ENCODE measurements around the gene POT1.

DNA sequence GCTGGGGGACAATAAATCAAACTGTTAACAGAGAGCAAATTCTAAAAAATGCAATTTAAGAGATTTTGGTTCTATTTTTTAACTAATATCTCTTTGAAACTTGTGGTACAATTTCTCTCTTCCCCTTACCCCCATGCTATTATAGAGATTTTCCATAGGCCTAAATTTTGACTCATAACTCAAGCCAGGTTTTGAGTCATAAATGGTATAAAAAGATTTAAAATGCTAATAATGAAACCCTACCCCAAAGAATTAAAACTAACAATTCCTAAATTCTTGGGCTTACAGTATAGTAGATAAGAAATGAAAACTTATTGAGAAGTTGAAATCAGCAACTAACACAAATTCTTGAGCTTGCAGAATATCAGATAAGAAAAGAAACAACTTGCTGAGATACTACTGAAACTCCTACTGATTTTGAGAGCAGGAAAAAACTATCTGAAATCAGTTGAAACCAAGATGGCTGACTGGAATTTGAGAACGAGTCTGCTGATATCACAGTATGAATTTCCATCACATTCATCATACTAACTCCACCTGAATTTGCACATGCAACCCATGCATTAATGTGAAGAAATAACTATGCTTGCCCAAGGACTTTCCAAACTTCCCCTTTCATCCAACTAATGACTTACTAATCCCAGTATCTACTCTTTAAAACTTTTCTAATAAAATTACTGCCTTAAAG lies 36.3 kb downstream of the POT1 start:
- TF ChIP-seq, protein P1, sequence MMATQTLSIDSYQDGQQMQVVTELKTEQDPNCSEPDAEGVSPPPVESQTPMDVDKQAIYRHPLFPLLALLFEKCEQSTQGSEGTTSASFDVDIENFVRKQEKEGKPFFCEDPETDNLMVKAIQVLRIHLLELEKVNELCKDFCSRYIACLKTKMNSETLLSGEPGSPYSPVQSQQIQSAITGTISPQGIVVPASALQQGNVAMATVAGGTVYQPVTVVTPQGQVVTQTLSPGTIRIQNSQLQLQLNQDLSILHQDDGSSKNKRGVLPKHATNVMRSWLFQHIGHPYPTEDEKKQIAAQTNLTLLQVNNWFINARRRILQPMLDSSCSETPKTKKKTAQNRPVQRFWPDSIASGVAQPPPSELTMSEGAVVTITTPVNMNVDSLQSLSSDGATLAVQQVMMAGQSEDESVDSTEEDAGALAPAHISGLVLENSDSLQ (IDR thresholded peaks at IDR 0.05): no peak
- TF ChIP-seq BHLHE40 (IDR thresholded peaks at IDR 0.05; ENCODE audit: borderline replicate concordance) (no peak), CTBP1 (IDR thresholded peaks at IDR 0.05; ENCODE audit: borderline replicate concordance) (no peak), TARDBP (IDR thresholded peaks at IDR 0.05) (no peak), FOXA1 (IDR thresholded peaks at IDR 0.05) (no peak)

Data from HEK293T (cell line).